Ovary (tissue), 3 donors: Measurements from ENCODE around the gene IARS1.

Experiments
- CTCF ChIP-seq, 3 donors: fragments of 450-650 bp in 2 of 3; fragments of 200-600 bp in 1 of 3; IDR thresholded peaks; one replicate each; pipeline versions ENCODE4 v1.5.1 to v1.8.0; 2016 to 2022; ENCODE audit warnings: antibody characterized with exemption in 3 of 3, mild to moderate bottlenecking in 1 of 3
- EP300 ChIP-seq: sonication (generic); formaldehyde crosslinking; IDR thresholded peaks from one replicate; pipeline ENCODE4 v1.6.1; 2017; ENCODE audit warnings: antibody characterized with exemption
- donor health status: DM: no; HTN: no; CAD: no.

DNA sequence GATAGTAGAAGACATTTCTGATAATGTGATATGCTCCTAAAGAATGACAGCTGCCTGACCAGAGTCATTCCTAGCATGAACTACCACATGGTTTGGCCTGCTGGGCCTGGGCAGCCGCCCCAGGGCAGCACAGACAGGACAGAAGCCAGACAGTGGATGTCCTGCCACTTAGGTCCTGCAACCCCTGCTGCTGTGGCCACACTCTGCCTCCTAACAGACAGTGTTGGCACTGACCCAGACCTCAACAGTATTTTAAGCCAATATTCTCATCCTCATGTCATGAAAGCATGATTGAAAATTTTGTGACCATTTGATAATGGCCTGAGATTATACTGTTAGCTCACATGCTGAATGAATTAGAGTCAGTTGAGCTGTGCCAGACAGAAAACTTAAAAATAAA lies 48.1 kb upstream of the IARS1 start:
- no peak for TF ChIP-seq CTCF (IDR thresholded peaks at IDR 0.05)
- no peak for TF ChIP-seq EP300
